ENCODE measurements around the gene TXNRD3. TPM values are rescaled to one million over a fixed set of nuclear protein-coding genes. Genes with fewer than 3 reads are reported as not detected.

TXNRD3 gene
- total RNA-seq, result 10.3 TPM
- long read RNA-seq, transcript TXNRD3-205 (16 exons, 2,950 nt), result major isoform, 8 of 14 reads
- long read RNA-seq, partial matches to known transcripts, result 1 of 14 reads
- long read RNA-seq, other reads (novel, unspliced or antisense), result 5 of 14 reads

- Histone ChIP-seq H3K4me1 (peaks cover 3% of the 10 kb centered on the region), H3K9me3 (no peaks in the 10 kb centered on the region), H3K4me3 (peak within 1 kb of the TSS; percentile 71), H3K27ac (peak within 1 kb of the TSS; percentile 84), H3K36me3 (no peaks in the 10 kb centered on the region), H3K27me3 (no peaks in the 10 kb centered on the region)
- DNase-seq, result peak; percentile 95
- peak; percentile 97 for ATAC-seq
- TF ChIP-seq, protein P1, sequence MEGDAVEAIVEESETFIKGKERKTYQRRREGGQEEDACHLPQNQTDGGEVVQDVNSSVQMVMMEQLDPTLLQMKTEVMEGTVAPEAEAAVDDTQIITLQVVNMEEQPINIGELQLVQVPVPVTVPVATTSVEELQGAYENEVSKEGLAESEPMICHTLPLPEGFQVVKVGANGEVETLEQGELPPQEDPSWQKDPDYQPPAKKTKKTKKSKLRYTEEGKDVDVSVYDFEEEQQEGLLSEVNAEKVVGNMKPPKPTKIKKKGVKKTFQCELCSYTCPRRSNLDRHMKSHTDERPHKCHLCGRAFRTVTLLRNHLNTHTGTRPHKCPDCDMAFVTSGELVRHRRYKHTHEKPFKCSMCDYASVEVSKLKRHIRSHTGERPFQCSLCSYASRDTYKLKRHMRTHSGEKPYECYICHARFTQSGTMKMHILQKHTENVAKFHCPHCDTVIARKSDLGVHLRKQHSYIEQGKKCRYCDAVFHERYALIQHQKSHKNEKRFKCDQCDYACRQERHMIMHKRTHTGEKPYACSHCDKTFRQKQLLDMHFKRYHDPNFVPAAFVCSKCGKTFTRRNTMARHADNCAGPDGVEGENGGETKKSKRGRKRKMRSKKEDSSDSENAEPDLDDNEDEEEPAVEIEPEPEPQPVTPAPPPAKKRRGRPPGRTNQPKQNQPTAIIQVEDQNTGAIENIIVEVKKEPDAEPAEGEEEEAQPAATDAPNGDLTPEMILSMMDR (IDR thresholded peaks at IDR 0.05), result peak; percentile 8
- intact Hi-C loops (cut with DNase I), result no loop called here
These were observed at the start of gene TXNRD3 for GRCh38 chr3:126654571-126655383. Gene TXNRD3, minus strand, starts transcription at chr3:126655124.

- TF ChIP-seq, protein P1 (IDR thresholded peaks at IDR 0.05), result no peak
- H3K9me3 ChIP-seq, result no peaks in the 10 kb centered on the region
- intact Hi-C loops (cut with DNase I), result no loop called here
- no peaks in the 10 kb centered on the region for H3K36me3 ChIP-seq
- H3K27ac ChIP-seq, result no peak within 1 kb of the TSS
- DNase-seq, result peak; percentile 97
- peak; percentile 100 for ATAC-seq
- H3K4me3 ChIP-seq, result peak within 1 kb of the TSS; percentile 80
- H3K27me3 ChIP-seq, result no peaks in the 10 kb centered on the region
- peaks cover 6% of the 10 kb centered on the region for H3K4me1 ChIP-seq
These were observed 48.9 kb upstream of the TXNRD3 start, which contains the start of gene CHCHD6 for GRCh38 chr3:126703512-126704493. Gene CHCHD6, plus strand, starts transcription at chr3:126704240. Its CDS starts 73 bp downstream, at chr3:126704313.

DNA sequence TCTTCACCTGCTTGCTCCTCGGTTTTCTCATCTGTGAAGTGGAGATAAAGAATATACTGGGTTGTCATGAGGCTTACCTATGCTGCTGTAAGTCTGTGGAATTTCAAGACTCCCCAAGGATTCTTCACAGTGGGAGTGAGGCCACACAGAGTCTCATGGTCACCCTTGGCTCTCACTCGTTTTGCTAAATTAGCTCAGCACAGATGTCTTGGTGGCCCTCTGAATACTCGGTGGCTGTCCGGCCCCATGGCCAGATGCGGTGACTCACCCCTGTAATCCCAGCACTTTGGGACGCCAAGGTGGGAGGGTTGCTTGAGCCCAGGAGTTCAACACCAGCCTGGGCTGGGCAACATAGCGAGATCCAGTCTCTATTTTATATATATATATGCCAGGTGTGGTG is 44.1 kb upstream of the TXNRD3 start:
- no peak for ATAC-seq
- Histone ChIP-seq H3K27ac (no peak overlapping the region), H3K36me3 (no peaks in the 10 kb centered on the region), H3K4me3 (no peak overlapping the region), H3K27me3 (peaks cover 7% of the 10 kb centered on the region), H3K4me1 (no peaks in the 10 kb centered on the region), H3K9me3 (no peaks in the 10 kb centered on the region)
- TF ChIP-seq, protein P1 (IDR thresholded peaks at IDR 0.05), result no peak
- no peak for DNase-seq
- intact Hi-C loops (cut with DNase I), result no loop called here

- H3K27me3 ChIP-seq, result peaks cover 7% of the 10 kb centered on the region
- H3K4me1 ChIP-seq, result no peaks in the 10 kb centered on the region
- TF ChIP-seq, protein P1 (IDR thresholded peaks at IDR 0.05), result no peak
- DNase-seq (no peak), ATAC-seq (peak; percentile 70)
- no peaks in the 10 kb centered on the region for H3K36me3 ChIP-seq
- intact Hi-C loops (cut with DNase I), result no loop called here
- H3K4me3 ChIP-seq, result no peak overlapping the region
- no peaks in the 10 kb centered on the region for H3K9me3 ChIP-seq
- no peak overlapping the region for H3K27ac ChIP-seq
These were observed 41.9 kb upstream of the TXNRD3 start for GRCh38 chr3:126696701-126697267.

- Histone ChIP-seq H3K27ac (no peak overlapping the region), H3K4me3 (no peak overlapping the region), H3K27me3 (peaks cover 7% of the 10 kb centered on the region), H3K9me3 (no peaks in the 10 kb centered on the region), H3K36me3 (no peaks in the 10 kb centered on the region), H3K4me1 (no peaks in the 10 kb centered on the region)
- ATAC-seq (no peak), DNase-seq (no peak)
- TF ChIP-seq, protein P1 (IDR thresholded peaks at IDR 0.05), result no peak
- intact Hi-C loops (cut with DNase I), result no loop called here
These were observed 39.0 kb upstream of the TXNRD3 start for GRCh38 chr3:126693921-126694320.

All from upper lobe of right lung (tissue), 1 donor.